GM19240 (cell line): ENCODE data around the gene TMEM134.

Experiments
- DNase-seq: peaks from one replicate; pipeline ENCODE4 v3.0.0; 2011; ENCODE audit warnings: low spot score; ENCODE audit not compliant: insufficient read length

Gene TMEM134

GRCh38 chr11:67422891-67423290, 46.2 kb downstream of the TMEM134 start:
- DNase-seq: no peak

- no peak for DNase-seq
These were observed 47.5 kb downstream of the TMEM134 start for GRCh38 chr11:67421430-67422031.

- DNase-seq: peak; percentile 91
These were observed 48.2 kb downstream of the TMEM134 start for GRCh38 chr11:67420646-67421429.

GRCh38 chr11:67420147-67420645, 48.9 kb downstream of the TMEM134 start:
- DNase-seq: no peak

- DNase-seq: no peak
These were observed 49.6 kb downstream of the TMEM134 start for GRCh38 chr11:67419325-67420049.

- no peak for DNase-seq
These were observed 50.4 kb downstream of the TMEM134 start for GRCh38 chr11:67418476-67419281.

- DNase-seq: no peak
These were observed 51.6 kb downstream of the TMEM134 start for GRCh38 chr11:67417425-67417824.

- DNase-seq: no peak
These were observed 52.4 kb downstream of the TMEM134 start for GRCh38 chr11:67416416-67417335.

- no peak for DNase-seq
These were observed 53.3 kb downstream of the TMEM134 start, which contains the start of gene CARNS1 for GRCh38 chr11:67415501-67416304. Gene CARNS1 (plus strand): TSS chr11:67415678. CDS start chr11:67416200, 522 bp downstream.

GRCh38 chr11:67413266-67413849, 55.7 kb downstream of the TMEM134 start:
- no peak for DNase-seq

GRCh38 chr11:67412495-67413179, 56.4 kb downstream of the TMEM134 start:
- DNase-seq: no peak

GRCh38 chr11:67411785-67412152, 57.3 kb downstream of the TMEM134 start:
- no peak for DNase-seq
